Gastrocnemius medialis (tissue), 4 donors: ENCODE measurements around the gene OR4C13. TPM values are rescaled to one million over a fixed set of nuclear protein-coding genes. Genes with fewer than 3 reads are reported as not detected.
A peak's percentile ranks its signal among the peaks of the same experiment; 100 is the strongest.
"Not testable (repeated sequence)": the region's sequence is repeated elsewhere in the genome, so short reads cannot be mapped to it uniquely, and the experiment has no call there.

Experiments used
- ATAC-seq, 2 donors: fragments of 150-250 bp; one replicate each; pipeline ENCODE4 v1.9.1; 2016
- DNase-seq, 2 donors: peaks; one replicate each; pipeline ENCODE4 v3.0.0-alpha.2; 2019
- H3K27ac ChIP-seq, 4 donors: fragments of 200-600 bp; sonication (generic); 1 replicate in 1 of 4; 2 replicates in 3 of 4; pipeline ENCODE4 v1.5.1; 2016 to 2018; ENCODE audit warnings: mild to moderate bottlenecking in 2 of 4, moderate library complexity in 1 of 4
- H3K27me3 ChIP-seq, 3 donors: fragments of 200-600 bp; sonication (generic) in 2 of 3; 1 replicate in 1 of 3; 2 replicates in 2 of 3; pipeline versions ENCODE4 v1.5.1 to v1.6.0; 2016 to 2019; ENCODE audit warnings: mild to moderate bottlenecking in 1 of 3, moderate library complexity in 1 of 3
- H3K36me3 ChIP-seq, 2 donors: fragments of 200-600 bp; sonication (generic) in 1 of 2; one replicate each; pipeline ENCODE4 v1.5.1; 2017 to 2018
- H3K4me1 ChIP-seq, 2 donors: fragments of 200-600 bp; sonication (generic) in 1 of 2; one replicate each; pipeline ENCODE4 v1.5.1; 2016 to 2017; ENCODE audit warnings: mild to moderate bottlenecking in 2 of 2
- H3K4me3 ChIP-seq, 4 donors: fragments of 200-600 bp; sonication (generic) in 3 of 4; 1 replicate in 1 of 4; 2 replicates in 3 of 4; pipeline ENCODE4 v1.5.1; 2016 to 2019; ENCODE audit warnings: mild to moderate bottlenecking in 2 of 4
- H3K9me3 ChIP-seq, 3 donors: fragments of 200-600 bp; sonication (generic) in 2 of 3; 1 replicate in 1 of 3; 2 replicates in 2 of 3; pipeline ENCODE4 v1.5.1; 2016 to 2019
- CTCF ChIP-seq, 5 experiments: fragments of 450-650 bp in 3 of 5; fragments of 200-600 bp in 2 of 5; sonication (generic) in 2 of 5; IDR thresholded peaks in 4 of 5; conservative IDR thresholded peaks in 1 of 5; 1 replicate in 4 of 5; 2 replicates in 1 of 5; pipeline ENCODE4 v1.5.1; 2016 to 2019; ENCODE audit warnings: antibody characterized with exemption in 5 of 5, mild to moderate bottlenecking in 3 of 5, moderate library complexity in 3 of 5
- POLR2A ChIP-seq, 2 donors: fragments of 450-650 bp; IDR thresholded peaks; one replicate each; pipeline ENCODE4 v1.6.1; 2017; ENCODE audit warnings: antibody characterized with exemption in 2 of 2, mild to moderate bottlenecking in 2 of 2, moderate library complexity in 2 of 2
- in situ Hi-C, 4 donors: fragments of 200-750 bp; cut with MboI; loops; one replicate each; pipeline versions ENCODE4 v1.15.0 to v1.8.0; 2017; ENCODE audit warnings: low sequenced_read_pairs in 4 of 4
- intact Hi-C: fragments of 100-400 bp; cut with DNase I; formaldehyde crosslinking; loops from one replicate; pipeline ENCODE4 v1.15.1; 2023; ENCODE audit warnings: low total_unique reads
- total RNA-seq, 4 donors: library from RNA; depleted of rRNA; stranded (reverse); fragments of >200 nt; gene quantifications; one replicate each; pipeline versions ENCODE4 v1.1.0 to v1.2.3, GENCODE V29; 2016

Gene OR4C13
- not detected for total RNA-seq

GRCh38 chr11:49952091-49952490, at the start of gene OR4C13:
TSS of gene OR4C13 (plus strand) at chr11:49952391. CDS start at chr11:49952423, 32 bp downstream.
- DNase-seq (no peak), ATAC-seq (no peak)
- Histone ChIP-seq H3K9me3 (no peaks in the 10 kb centered on the region), H3K4me3 (no peak within 1 kb of the TSS), H3K4me1 (no peaks in the 10 kb centered on the region), H3K27me3 (no peaks in the 10 kb centered on the region), H3K27ac (no peak within 1 kb of the TSS), H3K36me3 (no peaks in the 10 kb centered on the region)
- in situ Hi-C loops = no loop called here
- intact Hi-C loops = no loop called here
- TF ChIP-seq CTCF (IDR thresholded peaks at IDR 0.05 in 4 of 5, conservative IDR thresholded peaks at IDR 0.05 in 1 of 5) (no peak), POLR2A (IDR thresholded peaks at IDR 0.05) (no peak)

- H3K27me3 ChIP-seq, H3K36me3 ChIP-seq, H3K4me3 ChIP-seq, DNase-seq, ATAC-seq, H3K27ac ChIP-seq, H3K9me3 ChIP-seq, intact Hi-C loops, H3K4me1 ChIP-seq, in situ Hi-C loops: not testable (repeated sequence)
Measured at GRCh38 chr11:49911516-49911915, 40.7 kb upstream of the OR4C13 start.

- H3K27ac ChIP-seq, intact Hi-C loops, H3K4me1 ChIP-seq, ATAC-seq, H3K9me3 ChIP-seq, DNase-seq, H3K27me3 ChIP-seq, H3K36me3 ChIP-seq, H3K4me3 ChIP-seq, in situ Hi-C loops: not testable (repeated sequence)
Measured at GRCh38 chr11:49948701-49949100, 3.5 kb upstream of the OR4C13 start.

GRCh38 chr11:49973439-49973838, 21.2 kb downstream of the OR4C13 start:
- intact Hi-C loops, DNase-seq, H3K36me3 ChIP-seq, in situ Hi-C loops, H3K4me1 ChIP-seq, H3K4me3 ChIP-seq, ATAC-seq, H3K27me3 ChIP-seq, H3K27ac ChIP-seq, H3K9me3 ChIP-seq: not testable (repeated sequence)

GRCh38 chr11:49982435-49982834, 30.2 kb downstream of the OR4C13 start, which contains the start of gene OR4C12:
TSS of gene OR4C12 (minus strand) at chr11:49982535. CDS start at chr11:49982501, 34 bp downstream.
- H3K36me3 ChIP-seq, DNase-seq, H3K9me3 ChIP-seq, in situ Hi-C loops, ATAC-seq, intact Hi-C loops, H3K27me3 ChIP-seq, H3K4me3 ChIP-seq, H3K27ac ChIP-seq, H3K4me1 ChIP-seq: not testable (repeated sequence)

- no peak overlapping the region for H3K27ac ChIP-seq
- no peak overlapping the region for H3K4me3 ChIP-seq
- ATAC-seq = no peak
- peak in 1 of 5 experiments; percentile 38 for TF ChIP-seq CTCF (IDR thresholded peaks at IDR 0.05 in 4 of 5, conservative IDR thresholded peaks at IDR 0.05 in 1 of 5)
- TF ChIP-seq POLR2A (IDR thresholded peaks at IDR 0.05) = no peak
- no peaks in the 10 kb centered on the region for H3K9me3 ChIP-seq
- no peaks in the 10 kb centered on the region for H3K36me3 ChIP-seq
- DNase-seq = no peak
- in situ Hi-C loops = no loop called here
- no peaks in the 10 kb centered on the region for H3K27me3 ChIP-seq
- no peaks in the 10 kb centered on the region for H3K4me1 ChIP-seq
- intact Hi-C loops = no loop called here
Measured at GRCh38 chr11:49995565-49995964, 43.4 kb downstream of the OR4C13 start.

Other genes starting within 250 kb of the OR4C13 start
- not detected for gene OR4C12, start 30.1 kb downstream of the OR4C13 start, total RNA-seq
- gene OR4C45, start 80.5 kb downstream of the OR4C13 start, total RNA-seq = not detected